Natural killer cell (primary cell): ENCODE measurements around the gene SCGB1A1. TPM values are rescaled to one million over a fixed set of nuclear protein-coding genes. Genes with fewer than 3 reads are reported as not detected.

ENCODE experiments used
- ATAC-seq, 3 donors: fragments of 150-1000 bp in 2 of 3; fragments of 200-7000 bp in 1 of 3; cut with Tn5 transposase; 1 replicate in 1 of 3; 2 replicates in 2 of 3; pipeline ENCODE4 v1.10.0; 2021; ENCODE audit warnings: mild to moderate bottlenecking in 2 of 3, moderate library complexity in 2 of 3
- DNase-seq, 2 donors: peaks; one replicate each; pipeline versions ENCODE4 v3.0.0 to v3.0.0-alpha.2; 2013 to 2021; ENCODE audit warnings: mixed read lengths in 1 of 2
- H3K27ac ChIP-seq: one replicate; pipeline ENCODE4 v1.5.1; 2013; ENCODE audit warnings: mild to moderate bottlenecking, low read length
- H3K27me3 ChIP-seq: one replicate; pipeline ENCODE4 v1.6.1; 2013; ENCODE audit warnings: low read length; ENCODE audit not compliant: control insufficient read depth, insufficient read depth
- H3K36me3 ChIP-seq: one replicate; pipeline ENCODE4 v1.6.1; 2013; ENCODE audit warnings: low read length; ENCODE audit not compliant: control insufficient read depth, insufficient read depth
- H3K4me1 ChIP-seq: one replicate; pipeline ENCODE4 v1.6.1; 2013; ENCODE audit warnings: low read length; ENCODE audit not compliant: control insufficient read depth, insufficient read depth
- H3K4me3 ChIP-seq: one replicate; pipeline ENCODE4 v1.5.1; 2013; ENCODE audit warnings: low read length
- H3K9me3 ChIP-seq: one replicate; pipeline ENCODE4 v1.6.1; 2013; ENCODE audit warnings: low read length; ENCODE audit not compliant: control insufficient read depth, insufficient read depth
- H3K27ac Mint-ChIP-seq, 2 donors: one replicate each; pipeline ENCODE4 v1.8.0; 2022; ENCODE audit warnings: mild to moderate bottlenecking in 2 of 2, mixed read lengths in 2 of 2, moderate library complexity in 1 of 2
- H3K27me3 Mint-ChIP-seq, 2 donors: one replicate each; pipeline ENCODE4 v1.8.0; 2022; ENCODE audit warnings: low read depth in 2 of 2, mixed read lengths in 2 of 2
- H3K36me3 Mint-ChIP-seq: one replicate; pipeline ENCODE4 v1.8.0; 2022; ENCODE audit warnings: mixed read lengths
- H3K4me1 Mint-ChIP-seq, 2 donors: one replicate each; pipeline ENCODE4 v1.8.0; 2022; ENCODE audit warnings: mixed read lengths in 2 of 2
- H3K4me3 Mint-ChIP-seq: one replicate; pipeline ENCODE4 v1.8.0; 2022; ENCODE audit warnings: mild to moderate bottlenecking, moderate library complexity, mixed read lengths
- H3K9me3 Mint-ChIP-seq, 2 donors: one replicate each; pipeline ENCODE4 v1.8.0; 2022; ENCODE audit warnings: mixed read lengths in 2 of 2
- CTCF ChIP-seq: fragments of 200-600 bp; IDR thresholded peaks from one replicate; pipeline ENCODE4 v1.8.0; 2022; ENCODE audit warnings: antibody characterized with exemption
- WGBS: methylation state at CpG from one replicate; pipeline ENCODE4 v1.1.7; 2013; ENCODE audit warnings: missing lambda C conversion rate; ENCODE audit not compliant: insufficient coverage; 5-methylcytosine and 5-hydroxymethylcytosine counted together
- intact Hi-C: fragments of 100-400 bp; cut with micrococcal nuclease; formaldehyde crosslinking; loops from one replicate; pipeline ENCODE4 v1.14.2; 2022
- total RNA-seq, 4 donors: library from RNA; stranded (reverse); fragments of 120-200 nt in 1 of 4; gene quantifications; one replicate each; pipeline versions ENCODE4 v1.2.3 to v1.2.4, GENCODE V29; 2013 to 2022

Gene SCGB1A1
- total RNA-seq, 3 donors from 2014 or later (not counting 1 experiment from before 2014, with no cell fraction given) = not detected

DNA sequence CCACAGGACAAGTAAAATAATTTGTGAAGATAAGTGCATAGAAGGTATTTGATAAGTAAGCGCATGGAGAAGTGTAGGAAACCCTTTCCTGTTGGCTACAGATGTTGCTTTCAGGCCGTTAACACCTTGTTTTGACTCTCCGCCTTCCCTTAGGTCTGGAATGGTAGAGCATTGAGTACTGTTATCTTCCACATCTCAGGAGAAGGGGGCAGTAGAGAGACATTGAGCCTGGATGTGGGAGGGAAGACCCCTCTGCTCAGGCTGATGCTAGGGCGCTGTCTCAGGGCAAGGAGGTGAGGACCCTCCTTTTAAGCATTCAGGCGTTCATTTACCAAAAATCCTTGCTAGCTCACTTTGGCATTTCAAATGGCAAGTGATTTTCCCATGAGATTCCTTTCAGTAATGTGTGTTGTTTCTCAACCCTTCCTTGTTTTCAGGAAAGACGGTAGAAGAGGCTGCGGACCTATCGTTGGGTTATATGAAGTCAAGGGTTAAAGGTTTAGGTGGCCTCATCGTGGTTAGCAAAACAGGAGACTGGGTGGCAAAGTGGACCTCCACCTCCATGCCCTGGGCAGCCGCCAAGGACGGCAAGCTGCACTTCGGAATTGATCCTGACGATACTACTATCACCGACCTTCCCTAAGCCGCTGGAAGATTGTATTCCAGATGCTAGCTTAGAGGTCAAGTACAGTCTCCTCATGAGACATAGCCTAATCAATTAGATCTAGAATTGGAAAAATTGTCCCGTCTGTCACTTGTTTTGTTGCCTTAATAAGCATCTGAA lies 27.0 kb upstream of the SCGB1A1 start:
- H3K36me3 Mint-ChIP-seq = no peaks in the 10 kb centered on the region
- no peaks in the 10 kb centered on the region for H3K4me1 ChIP-seq
- peaks cover 10 to 12% of the 10 kb centered on the region in 2 donors for H3K4me1 Mint-ChIP-seq
- intact Hi-C loops = loop anchor here (10.0 kb wide), 1 partner anchor 473 kb away; no protein-coding TSS in a partner anchor
- H3K27ac ChIP-seq = no peak overlapping the region
- no peaks in the 10 kb centered on the region for H3K9me3 ChIP-seq
- H3K4me3 Mint-ChIP-seq = no peak overlapping the region
- H3K27me3 Mint-ChIP-seq = no peaks in the 10 kb centered on the region
- 94% methylated on average over 16 of the region's 16 CpGs for WGBS
- DNase-seq = no peak
- no peak for ATAC-seq
- no peaks in the 10 kb centered on the region for H3K9me3 Mint-ChIP-seq
- H3K4me3 ChIP-seq = no peak overlapping the region
- no peaks in the 10 kb centered on the region for H3K36me3 ChIP-seq
- no peaks in the 10 kb centered on the region for H3K27me3 ChIP-seq
- no peak for TF ChIP-seq CTCF
- no peak overlapping the region for H3K27ac Mint-ChIP-seq

GRCh38 chr11:62392506-62392905 lies 26.3 kb upstream of the SCGB1A1 start:
- H3K4me3 Mint-ChIP-seq = no peak overlapping the region
- H3K9me3 ChIP-seq = no peaks in the 10 kb centered on the region
- DNase-seq = no peak
- H3K27me3 Mint-ChIP-seq = no peaks in the 10 kb centered on the region
- no peak overlapping the region for H3K27ac ChIP-seq
- 72% methylated on average over 3 of the region's 3 CpGs for WGBS
- no peaks in the 10 kb centered on the region for H3K27me3 ChIP-seq
- H3K4me1 ChIP-seq = no peaks in the 10 kb centered on the region
- no peak for TF ChIP-seq CTCF
- H3K36me3 Mint-ChIP-seq = no peaks in the 10 kb centered on the region
- H3K4me3 ChIP-seq = no peak overlapping the region
- H3K4me1 Mint-ChIP-seq = peaks cover 8 to 10% of the 10 kb centered on the region in 2 donors
- no peak for ATAC-seq
- no peaks in the 10 kb centered on the region for H3K9me3 Mint-ChIP-seq
- no peak overlapping the region for H3K27ac Mint-ChIP-seq
- no peaks in the 10 kb centered on the region for H3K36me3 ChIP-seq
- intact Hi-C loops = loop anchor here (10.0 kb wide), 1 partner anchor 472 kb away; no protein-coding TSS in a partner anchor

GRCh38 chr11:62393061-62393611 lies 25.7 kb upstream of the SCGB1A1 start:
- H3K36me3 ChIP-seq = no peaks in the 10 kb centered on the region
- WGBS = 15% methylated on average over 10 of the region's 12 CpGs
- no peak overlapping the region for H3K4me3 ChIP-seq
- no peaks in the 10 kb centered on the region for H3K27me3 ChIP-seq
- DNase-seq (peak in 1 of 2 donors; percentile 59), ATAC-seq (peak in 1 of 3 donors; percentile 43)
- Mint-ChIP-seq H3K27ac (no peak overlapping the region), H3K36me3 (no peaks in the 10 kb centered on the region), H3K27me3 (no peaks in the 10 kb centered on the region), H3K9me3 (no peaks in the 10 kb centered on the region), H3K4me1 (peaks cover 5 to 6% of the 10 kb centered on the region in 2 donors), H3K4me3 (no peak overlapping the region)
- H3K9me3 ChIP-seq = no peaks in the 10 kb centered on the region
- H3K27ac ChIP-seq = no peak overlapping the region
- intact Hi-C loops = loop anchor here (10.0 kb wide), 1 partner anchor 472 kb away; no protein-coding TSS in a partner anchor
- TF ChIP-seq CTCF = no peak
- H3K4me1 ChIP-seq = peaks cover under 1% of the 10 kb centered on the region
